DOHH2 (cell line): ENCODE measurements around the gene SAP130.

Experiments used
- H3F3A ChIP-seq: fragments of 200-600 bp; sonication (generic), shearing (Covaris generic); 2 replicates; pipeline ENCODE4 v1.6.0; 2016; ENCODE audit warnings: antibody characterized with exemption, mild to moderate bottlenecking; ENCODE audit not compliant: control insufficient read depth, insufficient read depth
- H3K27ac ChIP-seq: fragments of 200-600 bp; sonication (generic); 2 replicates; pipeline ENCODE4 v1.5.1; 2014; ENCODE audit warnings: low read depth, mild to moderate bottlenecking, low read length, moderate library complexity
- H3K27me3 ChIP-seq: fragments of 200-600 bp; sonication (generic); 2 replicates; pipeline ENCODE4 v1.6.1; 2014; ENCODE audit warnings: mild to moderate bottlenecking, low read length, mixed read lengths; ENCODE audit not compliant: control insufficient read depth
- H3K36me3 ChIP-seq: fragments of 200-600 bp; sonication (generic); 2 replicates; pipeline ENCODE4 v1.6.1; 2014; ENCODE audit warnings: mild to moderate bottlenecking, low read length, moderate library complexity, mixed read lengths; ENCODE audit not compliant: control insufficient read depth
- H3K4me1 ChIP-seq: fragments of 200-600 bp; sonication (generic); 2 replicates; pipeline ENCODE4 v1.6.1; 2014; ENCODE audit warnings: mild to moderate bottlenecking, low read length, mixed read lengths; ENCODE audit not compliant: control insufficient read depth
- H3K4me2 ChIP-seq: fragments of 200-600 bp; sonication (generic); 2 replicates; pipeline ENCODE4 v1.6.0; 2014; ENCODE audit warnings: mild to moderate bottlenecking, low read length, moderate library complexity
- H3K4me3 ChIP-seq: fragments of 200-600 bp; sonication (generic); 2 replicates; pipeline ENCODE4 v1.5.1; 2014; ENCODE audit warnings: mild to moderate bottlenecking, low read length, mixed read lengths
- H3K79me2 ChIP-seq: fragments of 200-600 bp; sonication (generic); 2 replicates; pipeline ENCODE4 v1.6.1; 2014; ENCODE audit warnings: mild to moderate bottlenecking, low read length, mixed read lengths; ENCODE audit not compliant: control insufficient read depth
- H3K9me2 ChIP-seq: fragments of 200-600 bp; sonication (generic); replicated peaks from 2 replicates; pipeline ENCODE4 v1.6.1; 2014; ENCODE audit warnings: mild to moderate bottlenecking, low read length, mixed read lengths; ENCODE audit not compliant: control insufficient read depth
- H3K9me3 ChIP-seq: fragments of 200-600 bp; sonication (generic); 2 replicates; pipeline ENCODE4 v1.6.1; 2014; ENCODE audit warnings: antibody characterized with exemption, low read length, mixed read lengths; ENCODE audit not compliant: control insufficient read depth, insufficient read depth
- H4K20me1 ChIP-seq: fragments of 200-600 bp; sonication (generic); 2 replicates; pipeline ENCODE4 v1.6.0; 2014; ENCODE audit warnings: low read depth, mild to moderate bottlenecking, antibody characterized with exemption, low read length, moderate library complexity; ENCODE audit not compliant: control insufficient read depth, insufficient read depth
- CTCF ChIP-seq: fragments of 200-600 bp; sonication (generic); IDR thresholded peaks from one replicate; pipeline ENCODE4 v1.5.1; 2014; ENCODE audit warnings: antibody characterized with exemption, mild to moderate bottlenecking, low read depth, low read length; ENCODE audit not compliant: poor library complexity, severe bottlenecking
- EZH2phosphoT487 ChIP-seq: fragments of 200-600 bp; sonication (generic); IDR thresholded peaks from 2 replicates; pipeline ENCODE4 v1.6.1; 2017; ENCODE audit warnings: borderline replicate concordance, mild to moderate bottlenecking, antibody characterized with exemption, low read length, moderate library complexity, mixed read lengths

Gene SAP130

GRCh38 chr2:127953128-127953718, 74.6 kb downstream of the SAP130 start:
- Histone ChIP-seq H3K4me1 (peaks cover 6% of the 10 kb centered on the region), H3K9me2 (no peaks in the 10 kb centered on the region), H3K9me3 (no peaks in the 10 kb centered on the region), H3K4me2 (no peak overlapping the region), H4K20me1 (no peaks in the 10 kb centered on the region), H3K36me3 (peaks cover 59% of the 10 kb centered on the region), H3F3A (no peaks in the 10 kb centered on the region), H3K79me2 (no peaks in the 10 kb centered on the region), H3K27me3 (no peaks in the 10 kb centered on the region), H3K27ac (no peak overlapping the region), H3K4me3 (no peak overlapping the region)
- no peak for TF ChIP-seq CTCF
- no peak for TF ChIP-seq EZH2phosphoT487

GRCh38 chr2:127951026-127951425, 76.8 kb downstream of the SAP130 start:
- Histone ChIP-seq H3K4me3 (no peak overlapping the region), H3K9me3 (no peaks in the 10 kb centered on the region), H3K79me2 (no peaks in the 10 kb centered on the region), H3K4me2 (no peak overlapping the region), H3K4me1 (peaks cover 6% of the 10 kb centered on the region), H3K36me3 (peaks cover 67% of the 10 kb centered on the region), H4K20me1 (no peaks in the 10 kb centered on the region), H3K27me3 (no peaks in the 10 kb centered on the region), H3F3A (no peaks in the 10 kb centered on the region), H3K27ac (no peak overlapping the region), H3K9me2 (no peaks in the 10 kb centered on the region)
- no peak for TF ChIP-seq EZH2phosphoT487
- TF ChIP-seq CTCF = no peak

- no peaks in the 10 kb centered on the region for H3K9me2 ChIP-seq
- no peaks in the 10 kb centered on the region for H3K27me3 ChIP-seq
- H3K4me3 ChIP-seq = no peak overlapping the region
- H3K27ac ChIP-seq = no peak overlapping the region
- no peaks in the 10 kb centered on the region for H3K79me2 ChIP-seq
- no peaks in the 10 kb centered on the region for H3K9me3 ChIP-seq
- H3K4me1 ChIP-seq = peaks cover 6% of the 10 kb centered on the region
- no peaks in the 10 kb centered on the region for H3F3A ChIP-seq
- no peak overlapping the region for H3K4me2 ChIP-seq
- no peak for TF ChIP-seq EZH2phosphoT487
- TF ChIP-seq CTCF = no peak
- H3K36me3 ChIP-seq = peaks cover 68% of the 10 kb centered on the region
- H4K20me1 ChIP-seq = no peaks in the 10 kb centered on the region
Measured at GRCh38 chr2:127950264-127950663, 77.6 kb downstream of the SAP130 start.
